ENCODE data around the gene ERBB4. TPM values are rescaled to one million over a fixed set of nuclear protein-coding genes. Genes with fewer than 3 reads are reported as not detected.

ERBB4 gene
- total RNA-seq, 1 donor from 2014 or later = 1.7 TPM

- intact Hi-C loops (cut with DNase I) = no loop called here
- H3K4me3 ChIP-seq = no peak overlapping the region
- H3K9me3 ChIP-seq = no peaks in the 10 kb centered on the region
- TF ChIP-seq, protein P1, sequence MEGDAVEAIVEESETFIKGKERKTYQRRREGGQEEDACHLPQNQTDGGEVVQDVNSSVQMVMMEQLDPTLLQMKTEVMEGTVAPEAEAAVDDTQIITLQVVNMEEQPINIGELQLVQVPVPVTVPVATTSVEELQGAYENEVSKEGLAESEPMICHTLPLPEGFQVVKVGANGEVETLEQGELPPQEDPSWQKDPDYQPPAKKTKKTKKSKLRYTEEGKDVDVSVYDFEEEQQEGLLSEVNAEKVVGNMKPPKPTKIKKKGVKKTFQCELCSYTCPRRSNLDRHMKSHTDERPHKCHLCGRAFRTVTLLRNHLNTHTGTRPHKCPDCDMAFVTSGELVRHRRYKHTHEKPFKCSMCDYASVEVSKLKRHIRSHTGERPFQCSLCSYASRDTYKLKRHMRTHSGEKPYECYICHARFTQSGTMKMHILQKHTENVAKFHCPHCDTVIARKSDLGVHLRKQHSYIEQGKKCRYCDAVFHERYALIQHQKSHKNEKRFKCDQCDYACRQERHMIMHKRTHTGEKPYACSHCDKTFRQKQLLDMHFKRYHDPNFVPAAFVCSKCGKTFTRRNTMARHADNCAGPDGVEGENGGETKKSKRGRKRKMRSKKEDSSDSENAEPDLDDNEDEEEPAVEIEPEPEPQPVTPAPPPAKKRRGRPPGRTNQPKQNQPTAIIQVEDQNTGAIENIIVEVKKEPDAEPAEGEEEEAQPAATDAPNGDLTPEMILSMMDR (IDR thresholded peaks at IDR 0.05) = no peak
- DNase-seq (ENCODE audit: low spot score in 2 of 2) = no peak
- no peaks in the 10 kb centered on the region for H3K4me1 ChIP-seq
- no peaks in the 10 kb centered on the region for H3K27me3 ChIP-seq
- no peak overlapping the region for H3K27ac ChIP-seq
- no peaks in the 10 kb centered on the region for H3K36me3 ChIP-seq
Measured at GRCh38 chr2:212156088-212156487, 382.5 kb downstream of the ERBB4 start.

DNA sequence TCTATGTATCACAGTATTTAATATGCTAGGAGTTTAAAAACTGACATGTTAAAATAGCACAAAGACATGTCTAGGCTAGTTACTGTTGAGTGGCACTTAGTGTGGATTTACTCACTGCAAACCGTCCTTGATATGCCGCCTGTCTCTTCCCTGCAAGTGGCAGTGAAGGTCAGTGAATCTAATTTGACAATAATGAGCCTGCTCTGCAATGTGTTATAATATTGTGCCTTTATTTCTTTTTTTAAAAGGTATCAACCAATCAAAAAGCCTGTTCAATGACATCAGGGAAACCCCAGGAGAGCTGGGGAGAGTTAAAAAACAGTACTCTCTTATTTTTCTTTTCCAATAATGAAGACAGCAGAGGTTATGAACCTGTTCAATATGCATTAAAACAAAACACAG, 384.1 kb downstream of the ERBB4 start:
- TF ChIP-seq, protein P1 (IDR thresholded peaks at IDR 0.05) = no peak
- no peak overlapping the region for H3K4me3 ChIP-seq
- no peaks in the 10 kb centered on the region for H3K4me1 ChIP-seq
- no peaks in the 10 kb centered on the region for H3K27me3 ChIP-seq
- no peaks in the 10 kb centered on the region for H3K36me3 ChIP-seq
- no peak for DNase-seq (ENCODE audit: low spot score in 2 of 2)
- H3K9me3 ChIP-seq = no peaks in the 10 kb centered on the region
- intact Hi-C loops (cut with DNase I) = no loop called here
- H3K27ac ChIP-seq = no peak overlapping the region

GRCh38 chr2:212153923-212154322, 384.7 kb downstream of the ERBB4 start:
- H3K27ac ChIP-seq = no peak overlapping the region
- H3K4me1 ChIP-seq = no peaks in the 10 kb centered on the region
- no peak overlapping the region for H3K4me3 ChIP-seq
- intact Hi-C loops (cut with DNase I) = no loop called here
- no peak for DNase-seq (ENCODE audit: low spot score in 2 of 2)
- no peaks in the 10 kb centered on the region for H3K27me3 ChIP-seq
- H3K9me3 ChIP-seq = no peaks in the 10 kb centered on the region
- TF ChIP-seq, protein P1 (IDR thresholded peaks at IDR 0.05) = no peak
- no peaks in the 10 kb centered on the region for H3K36me3 ChIP-seq

DNA sequence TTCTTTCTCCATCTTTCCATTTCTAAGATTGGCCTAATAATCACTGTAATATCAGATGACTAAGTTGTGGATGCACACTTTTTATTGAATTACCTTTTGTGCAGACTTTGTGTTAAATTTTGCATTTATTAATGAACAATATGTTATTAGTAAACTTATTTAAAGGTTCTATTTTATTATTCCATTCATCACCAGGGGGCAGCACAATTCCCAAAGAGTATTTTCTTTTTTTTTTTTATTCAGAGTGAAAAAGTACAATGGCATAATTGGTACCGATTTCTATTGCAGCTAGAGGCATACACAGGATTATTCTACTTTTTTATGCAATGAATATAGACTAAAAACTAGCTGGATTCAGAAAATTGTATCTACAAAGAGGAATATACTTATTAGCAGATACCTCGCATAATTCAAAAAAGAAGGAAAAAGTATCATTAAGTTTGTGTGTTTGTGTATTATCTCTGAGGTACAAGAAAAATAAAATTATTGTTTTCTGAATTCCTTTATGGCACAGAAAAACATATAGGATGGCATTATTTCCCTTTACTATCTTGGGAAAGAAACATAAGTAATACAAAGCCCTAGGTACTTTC, 390.6 kb downstream of the ERBB4 start:
- no peak for DNase-seq (ENCODE audit: low spot score in 2 of 2)
- intact Hi-C loops (cut with DNase I) = loop anchor here (5.0 to 10.0 kb wide), 3 partner anchors 207 to 403 kb away; partner anchors contain the start of gene ERBB4
- no peak overlapping the region for H3K27ac ChIP-seq

DNA sequence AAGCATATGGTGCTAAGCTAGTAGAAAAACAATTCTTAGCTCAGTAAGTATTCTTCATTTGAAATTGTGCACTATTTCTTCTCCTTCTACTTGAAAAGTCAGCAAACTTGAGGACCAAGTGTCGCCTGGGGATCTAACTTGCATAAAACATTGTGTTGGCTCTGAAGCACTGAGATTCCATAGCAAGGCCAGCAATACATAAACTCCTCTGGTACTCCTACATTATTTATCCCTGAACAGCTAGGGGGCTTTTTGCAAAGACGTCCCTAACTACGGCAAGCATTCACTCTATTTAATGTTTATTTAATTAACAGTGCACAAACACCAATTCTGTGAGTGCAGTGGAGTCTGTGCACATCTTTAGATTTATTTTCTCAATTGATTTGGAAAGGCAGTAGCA, 392.2 kb downstream of the ERBB4 start:
- no peak for DNase-seq (ENCODE audit: low spot score in 2 of 2)
- Histone ChIP-seq H3K27ac (peak overlapping the region in 1 of 2 donors; percentile 71), H3K36me3 (no peaks in the 10 kb centered on the region), H3K9me3 (no peaks in the 10 kb centered on the region), H3K27me3 (no peaks in the 10 kb centered on the region), H3K4me1 (peaks cover 7 to 9% of the 10 kb centered on the region in 2 donors), H3K4me3 (no peak overlapping the region)
- TF ChIP-seq, protein P1 (IDR thresholded peaks at IDR 0.05) = no peak
- intact Hi-C loops (cut with DNase I) = loop anchor here (5.0 to 10.0 kb wide), 3 partner anchors 208 to 402 kb away; partner anchors contain the start of gene ERBB4

More for the DNA sequence above, 390.6 kb downstream of the ERBB4 start:
- no peaks in the 10 kb centered on the region for H3K36me3 ChIP-seq
- H3K4me3 ChIP-seq = no peak overlapping the region
- no peaks in the 10 kb centered on the region for H3K9me3 ChIP-seq
- H3K27me3 ChIP-seq = no peaks in the 10 kb centered on the region
- TF ChIP-seq, protein P1 (IDR thresholded peaks at IDR 0.05) = peak; percentile 23 to 55 (median 36)
- H3K4me1 ChIP-seq = peaks cover 5 to 7% of the 10 kb centered on the region in 2 donors
